ENCODE results near the gene RBM24. TPM values are rescaled to one million over a fixed set of nuclear protein-coding genes. Genes with fewer than 3 reads are reported as not detected.

The RBM24 gene
- total and polyA plus RNA-seq, 2 donors (not counting 1 experiment from before 2014, with no cell fraction given), result not detected

DNA sequence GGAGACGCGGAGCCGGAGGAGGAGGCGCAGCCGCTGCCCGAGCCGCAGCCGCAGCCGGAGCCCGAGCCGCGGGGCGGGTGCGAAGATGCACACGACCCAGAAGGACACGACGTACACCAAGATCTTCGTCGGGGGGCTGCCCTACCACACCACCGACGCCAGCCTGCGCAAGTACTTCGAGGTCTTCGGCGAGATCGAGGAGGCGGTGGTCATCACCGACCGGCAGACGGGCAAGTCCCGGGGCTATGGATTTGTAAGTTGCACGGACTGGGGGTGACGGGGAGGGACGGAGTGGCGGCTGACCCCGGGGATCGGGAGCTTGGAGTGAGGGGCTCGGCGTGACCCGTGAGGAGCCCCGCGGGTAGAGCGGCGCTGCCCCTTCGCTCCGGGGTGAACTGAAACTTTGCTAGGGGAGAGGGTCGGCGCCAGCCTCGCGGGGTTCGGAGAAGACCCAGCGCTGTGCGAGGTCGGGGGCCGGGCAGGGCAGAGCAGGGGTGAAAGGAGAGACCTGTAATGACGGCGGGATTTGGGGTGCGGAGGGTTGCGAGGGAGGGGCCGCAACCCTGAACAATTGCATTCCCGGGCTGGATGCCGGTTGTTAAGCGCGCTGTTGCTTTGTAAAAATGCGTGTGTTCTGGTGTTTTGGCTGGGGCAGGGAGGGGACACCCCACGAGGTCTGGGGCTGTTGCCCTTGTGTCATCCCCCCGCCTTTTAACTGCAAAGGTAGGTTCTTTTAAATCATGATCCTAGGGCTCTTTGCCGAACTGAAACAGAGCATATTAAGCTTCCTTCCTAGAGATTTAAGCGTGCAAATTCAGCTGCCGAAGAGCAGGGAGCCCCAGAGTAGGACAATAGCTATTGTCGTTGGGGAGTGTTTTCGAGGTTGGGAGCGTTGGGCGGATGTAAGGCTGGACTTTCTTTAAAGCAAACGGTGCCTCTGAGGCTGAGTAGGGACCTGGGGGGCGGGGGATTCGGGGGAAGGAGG, 628 bp downstream of the RBM24 start:
- Mint-ChIP-seq H3K4me1 (peaks cover 17% of the 10 kb centered on the region), H3K4me3 (peak overlapping the region; percentile 80), H3K27ac (no peak overlapping the region), H3K9me3 (ENCODE audit: insufficient read depth) (no peaks in the 10 kb centered on the region), H3K27me3 (peaks cover 69% of the 10 kb centered on the region)
- TF ChIP-seq, protein P1, sequence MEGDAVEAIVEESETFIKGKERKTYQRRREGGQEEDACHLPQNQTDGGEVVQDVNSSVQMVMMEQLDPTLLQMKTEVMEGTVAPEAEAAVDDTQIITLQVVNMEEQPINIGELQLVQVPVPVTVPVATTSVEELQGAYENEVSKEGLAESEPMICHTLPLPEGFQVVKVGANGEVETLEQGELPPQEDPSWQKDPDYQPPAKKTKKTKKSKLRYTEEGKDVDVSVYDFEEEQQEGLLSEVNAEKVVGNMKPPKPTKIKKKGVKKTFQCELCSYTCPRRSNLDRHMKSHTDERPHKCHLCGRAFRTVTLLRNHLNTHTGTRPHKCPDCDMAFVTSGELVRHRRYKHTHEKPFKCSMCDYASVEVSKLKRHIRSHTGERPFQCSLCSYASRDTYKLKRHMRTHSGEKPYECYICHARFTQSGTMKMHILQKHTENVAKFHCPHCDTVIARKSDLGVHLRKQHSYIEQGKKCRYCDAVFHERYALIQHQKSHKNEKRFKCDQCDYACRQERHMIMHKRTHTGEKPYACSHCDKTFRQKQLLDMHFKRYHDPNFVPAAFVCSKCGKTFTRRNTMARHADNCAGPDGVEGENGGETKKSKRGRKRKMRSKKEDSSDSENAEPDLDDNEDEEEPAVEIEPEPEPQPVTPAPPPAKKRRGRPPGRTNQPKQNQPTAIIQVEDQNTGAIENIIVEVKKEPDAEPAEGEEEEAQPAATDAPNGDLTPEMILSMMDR (IDR thresholded peaks at IDR 0.05), result no peak
- TF ChIP-seq EZH2 (IDR thresholded peaks at IDR 0.05; ENCODE audit: borderline replicate concordance, insufficient read depth, low read depth, low read length, poor library complexity, severe bottlenecking), result no peak
- POLR2A ChIA-PET, result no interaction called here
- ATAC-seq (ENCODE audit: low read depth), result no peak
- DNase-seq, result peak; percentile 5
- peak overlapping the region; percentile 34 for H3K9ac ChIP-seq (ENCODE audit: low read length)
- H3K4me1 ChIP-seq (ENCODE audit: control insufficient read depth in 2 of 2, insufficient read depth in 2 of 2, low read length in 2 of 2), result peaks cover 8 to 15% of the 10 kb centered on the region in 2 donors
- H3K4me3 ChIP-seq (ENCODE audit: control extremely low read depth in 1 of 5, extremely low read depth in 1 of 5, insufficient read depth in 1 of 5, low read depth in 2 of 5, low read length in 4 of 5), result peak overlapping the region in 3 of 5 experiments; percentile 18 to 45 (median 40)
- peaks cover 0 to 5% (median 2%) of the 10 kb centered on the region in 3 donors for H3K9me3 ChIP-seq (ENCODE audit: control extremely low read depth in 1 of 3, control insufficient read depth in 2 of 3, insufficient read depth in 1 of 3, low read length in 2 of 3)
- peaks cover 0 to 32% (median 18%) of the 10 kb centered on the region in 4 experiments for H3K27me3 ChIP-seq (replicated peaks in 1 of 4; ENCODE audit: control extremely low read depth in 1 of 4, control insufficient read depth in 3 of 4, insufficient read depth in 4 of 4, low read length in 3 of 4)
- intact Hi-C loops (cut with micrococcal nuclease), result no loop called here
- no peaks in the 10 kb centered on the region for H3K79me2 ChIP-seq (ENCODE audit: control insufficient read depth, insufficient read depth, low read length)
- WGBS (ENCODE audit: insufficient coverage), result 8% methylated on average over 70 of the region's 77 CpGs
- H3K36me3 ChIP-seq (replicated peaks in 1 of 2; ENCODE audit: control extremely low read depth in 1 of 2, control insufficient read depth in 1 of 2, extremely low read depth in 1 of 2, insufficient read depth in 2 of 2, low read length in 1 of 2), result no peaks in the 10 kb centered on the region
- CTCF ChIA-PET, result no interaction called here
- no peak overlapping the region for H3K27ac ChIP-seq (ENCODE audit: low read length in 2 of 2)
- H2AFZ ChIP-seq (ENCODE audit: insufficient read depth, low read depth, low read length, poor library complexity, severe bottlenecking), result peak overlapping the region; percentile 62
- H3K4me2 ChIP-seq (replicated peaks; ENCODE audit: low read depth, low read length, poor library complexity, severe bottlenecking), result peak overlapping the region; percentile 74
- no peaks in the 10 kb centered on the region for H4K20me1 ChIP-seq (ENCODE audit: control insufficient read depth, insufficient read depth, low read length, poor library complexity, severe bottlenecking)

DNA sequence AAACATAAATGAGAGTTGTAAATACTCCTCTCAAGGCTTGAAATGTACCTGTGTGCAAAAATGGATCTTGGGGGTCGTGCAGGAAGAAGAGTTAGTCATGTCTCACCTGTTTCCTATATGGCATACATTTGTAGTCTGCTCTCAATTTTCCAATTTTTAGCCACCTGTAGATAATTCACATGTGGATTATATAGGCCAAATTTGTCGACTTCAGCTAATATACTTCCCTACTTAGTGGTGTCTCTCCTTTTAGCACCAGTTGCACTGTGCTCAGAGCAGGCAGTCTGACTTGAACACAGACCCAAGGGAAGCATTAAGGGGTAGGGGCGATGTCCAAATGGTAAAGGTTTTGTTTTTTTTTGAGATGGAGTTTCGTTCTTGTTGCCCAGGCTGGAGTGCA, 1.9 kb downstream of the RBM24 start:
- H3K9me3 Mint-ChIP-seq (ENCODE audit: insufficient read depth), result no peaks in the 10 kb centered on the region
- DNase-seq (no peak), ATAC-seq (ENCODE audit: low read depth) (no peak)
- Histone ChIP-seq H3K27me3 (replicated peaks in 1 of 4; ENCODE audit: control extremely low read depth in 1 of 4, control insufficient read depth in 3 of 4, insufficient read depth in 4 of 4, low read length in 3 of 4) (peaks cover 0 to 32% (median 16%) of the 10 kb centered on the region in 4 experiments), H3K4me3 (ENCODE audit: control extremely low read depth in 1 of 5, extremely low read depth in 1 of 5, insufficient read depth in 1 of 5, low read depth in 2 of 5, low read length in 4 of 5) (no peak overlapping the region), H3K4me2 (replicated peaks; ENCODE audit: low read depth, low read length, poor library complexity, severe bottlenecking) (no peak overlapping the region), H4K20me1 (ENCODE audit: control insufficient read depth, insufficient read depth, low read length, poor library complexity, severe bottlenecking) (no peaks in the 10 kb centered on the region), H3K79me2 (ENCODE audit: control insufficient read depth, insufficient read depth, low read length) (no peaks in the 10 kb centered on the region), H3K27ac (ENCODE audit: low read length in 2 of 2) (no peak overlapping the region), H2AFZ (ENCODE audit: insufficient read depth, low read depth, low read length, poor library complexity, severe bottlenecking) (no peak overlapping the region), H3K36me3 (replicated peaks in 1 of 2; ENCODE audit: control extremely low read depth in 1 of 2, control insufficient read depth in 1 of 2, extremely low read depth in 1 of 2, insufficient read depth in 2 of 2, low read length in 1 of 2) (no peaks in the 10 kb centered on the region), H3K9me3 (ENCODE audit: control extremely low read depth in 1 of 3, control insufficient read depth in 2 of 3, insufficient read depth in 1 of 3, low read length in 2 of 3) (peaks cover 0 to 5% (median 2%) of the 10 kb centered on the region in 3 donors), H3K4me1 (ENCODE audit: control insufficient read depth in 2 of 2, insufficient read depth in 2 of 2, low read length in 2 of 2) (peaks cover 8 to 15% of the 10 kb centered on the region in 2 donors), H3K9ac (ENCODE audit: low read length) (no peak overlapping the region)
- POLR2A ChIA-PET, result no interaction called here
- peaks cover 59% of the 10 kb centered on the region for H3K27me3 Mint-ChIP-seq
- intact Hi-C loops (cut with micrococcal nuclease), result no loop called here
- H3K27ac Mint-ChIP-seq, result no peak overlapping the region
- peaks cover 17% of the 10 kb centered on the region for H3K4me1 Mint-ChIP-seq
- CTCF ChIA-PET, result no interaction called here
- TF ChIP-seq EZH2 (IDR thresholded peaks at IDR 0.05; ENCODE audit: borderline replicate concordance, insufficient read depth, low read depth, low read length, poor library complexity, severe bottlenecking), result no peak
- TF ChIP-seq, protein P1 (IDR thresholded peaks at IDR 0.05), result no peak
- 100% methylated on average over 1 of the region's 4 CpGs for WGBS (ENCODE audit: insufficient coverage)
- H3K4me3 Mint-ChIP-seq, result peak overlapping the region; percentile 47

All from B cell (primary cell).